GM10248 (cell line): ENCODE measurements around the gene PIGK.

ENCODE experiments used
- CTCF ChIA-PET: fragments of 300-600 bp; sonication (Branson Sonifier 250); formaldehyde crosslinking; extraction: SDS; loops from one replicate; lab custom pipeline; 2021; ENCODE audit warnings: antibody characterized with exemption; lab: Yijun Ruan, JAX
- POLR2A ChIA-PET: fragments of 350-650 bp; sonication (Branson Sonifier 250); formaldehyde crosslinking; extraction: SDS; loops from one replicate; lab custom pipeline; 2020; ENCODE audit warnings: antibody characterized with exemption; lab: Yijun Ruan, JAX
- DNase-seq: peaks from one replicate; pipeline ENCODE4 v3.0.0; 2012; ENCODE audit errors: extremely low spot score
- TF ChIP-seq, protein P1 (sequence below): IDR thresholded peaks from 2 replicates; pipeline ENCODE4 v1.5.1; 2012; ENCODE audit warnings: mild to moderate bottlenecking, low read depth; ENCODE audit errors: extremely low read depth, missing control alignments, control extremely low read depth

PIGK gene

DNA sequence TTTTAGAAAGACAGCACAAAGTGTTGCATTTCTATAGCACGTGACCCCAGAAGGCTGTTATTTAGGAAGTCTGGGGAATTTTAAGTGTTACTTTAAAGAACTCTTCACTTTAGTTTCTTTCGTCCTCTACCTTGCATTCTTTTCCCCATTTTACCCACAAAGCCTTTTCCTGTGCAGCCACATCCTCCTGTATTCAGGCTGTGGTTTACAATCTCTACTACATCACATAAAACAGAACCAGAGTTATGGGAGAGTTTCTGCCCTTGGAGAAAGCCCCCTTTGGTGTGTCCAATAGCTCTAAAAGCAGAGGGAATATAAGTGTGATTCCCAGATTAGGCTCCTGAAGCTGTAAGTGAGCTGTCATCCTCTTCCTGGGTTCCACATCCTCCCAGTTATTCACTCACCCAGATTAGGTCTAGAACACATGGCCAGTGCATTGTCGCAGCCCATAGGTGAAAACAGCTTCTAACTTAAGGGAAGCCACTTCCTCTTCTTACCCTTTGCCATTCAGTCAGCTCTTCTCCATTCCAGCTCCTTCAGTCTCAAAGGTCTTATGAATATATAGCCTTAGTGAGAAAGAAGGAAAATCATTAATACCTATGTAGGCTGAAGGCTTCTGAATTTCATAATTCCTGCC, 171.1 kb downstream of the PIGK start:
- CTCF ChIA-PET = interaction anchor here (1.0 to 1.2 kb wide), 2 partner anchors 9 to 10 kb away, joined by 3 read pairs; no protein-coding TSS in a partner anchor
- no peak for DNase-seq
- POLR2A ChIA-PET = no interaction called here
- TF ChIP-seq, protein P1, sequence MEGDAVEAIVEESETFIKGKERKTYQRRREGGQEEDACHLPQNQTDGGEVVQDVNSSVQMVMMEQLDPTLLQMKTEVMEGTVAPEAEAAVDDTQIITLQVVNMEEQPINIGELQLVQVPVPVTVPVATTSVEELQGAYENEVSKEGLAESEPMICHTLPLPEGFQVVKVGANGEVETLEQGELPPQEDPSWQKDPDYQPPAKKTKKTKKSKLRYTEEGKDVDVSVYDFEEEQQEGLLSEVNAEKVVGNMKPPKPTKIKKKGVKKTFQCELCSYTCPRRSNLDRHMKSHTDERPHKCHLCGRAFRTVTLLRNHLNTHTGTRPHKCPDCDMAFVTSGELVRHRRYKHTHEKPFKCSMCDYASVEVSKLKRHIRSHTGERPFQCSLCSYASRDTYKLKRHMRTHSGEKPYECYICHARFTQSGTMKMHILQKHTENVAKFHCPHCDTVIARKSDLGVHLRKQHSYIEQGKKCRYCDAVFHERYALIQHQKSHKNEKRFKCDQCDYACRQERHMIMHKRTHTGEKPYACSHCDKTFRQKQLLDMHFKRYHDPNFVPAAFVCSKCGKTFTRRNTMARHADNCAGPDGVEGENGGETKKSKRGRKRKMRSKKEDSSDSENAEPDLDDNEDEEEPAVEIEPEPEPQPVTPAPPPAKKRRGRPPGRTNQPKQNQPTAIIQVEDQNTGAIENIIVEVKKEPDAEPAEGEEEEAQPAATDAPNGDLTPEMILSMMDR = no peak

DNA sequence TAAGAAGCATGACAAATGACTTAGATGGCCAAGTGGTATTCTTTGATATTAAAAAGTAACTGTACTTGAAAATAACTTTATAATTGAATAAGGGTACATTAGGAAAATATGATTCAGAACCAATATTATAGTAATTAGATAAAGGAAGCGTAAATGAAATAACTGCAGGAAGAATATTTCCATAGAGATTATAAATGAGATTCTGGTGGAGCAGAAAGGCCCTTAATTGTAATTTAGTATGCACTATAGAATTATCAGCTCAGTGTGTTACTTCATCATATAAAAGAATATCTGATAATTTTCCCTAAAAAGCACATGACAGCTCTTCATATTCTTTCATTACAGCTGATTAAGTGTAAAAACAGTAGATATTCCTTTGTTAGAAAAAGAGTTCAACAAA, 171.7 kb downstream of the PIGK start:
- ChIA-PET CTCF (interaction anchor here (1.0 to 1.2 kb wide), 2 partner anchors 10 to 11 kb away, joined by 3 read pairs; no protein-coding TSS in a partner anchor), POLR2A (no interaction called here)
- TF ChIP-seq, protein P1 = no peak
- no peak for DNase-seq

DNA sequence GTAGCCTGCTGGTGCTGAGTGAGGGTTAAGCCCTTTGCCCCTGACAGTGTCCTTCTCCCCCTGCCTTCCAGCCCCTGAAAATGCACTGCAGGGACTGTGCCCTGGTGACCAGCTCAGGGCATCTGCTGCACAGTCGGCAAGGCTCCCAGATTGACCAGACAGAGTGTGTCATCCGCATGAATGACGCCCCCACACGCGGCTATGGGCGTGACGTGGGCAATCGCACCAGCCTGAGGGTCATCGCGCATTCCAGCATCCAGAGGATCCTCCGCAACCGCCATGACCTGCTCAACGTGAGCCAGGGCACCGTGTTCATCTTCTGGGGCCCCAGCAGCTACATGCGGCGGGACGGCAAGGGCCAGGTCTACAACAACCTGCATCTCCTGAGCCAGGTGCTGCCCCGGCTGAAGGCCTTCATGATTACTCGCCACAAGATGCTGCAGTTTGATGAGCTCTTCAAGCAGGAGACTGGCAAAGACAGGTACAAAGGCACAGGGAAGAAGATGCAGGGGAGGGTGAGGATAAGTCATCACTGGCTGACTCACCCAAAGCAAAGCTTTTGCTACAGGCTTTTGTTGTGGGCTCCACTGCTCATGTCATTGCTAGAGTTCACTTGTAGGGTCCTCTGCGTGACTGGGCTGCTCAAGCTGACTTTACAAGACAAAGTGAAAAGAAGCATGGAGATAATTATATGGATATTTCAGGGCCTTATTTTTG, 174.9 kb downstream of the PIGK start:
- ChIA-PET CTCF (no interaction called here), POLR2A (no interaction called here)
- TF ChIP-seq, protein P1 = no peak
- no peak for DNase-seq

DNA sequence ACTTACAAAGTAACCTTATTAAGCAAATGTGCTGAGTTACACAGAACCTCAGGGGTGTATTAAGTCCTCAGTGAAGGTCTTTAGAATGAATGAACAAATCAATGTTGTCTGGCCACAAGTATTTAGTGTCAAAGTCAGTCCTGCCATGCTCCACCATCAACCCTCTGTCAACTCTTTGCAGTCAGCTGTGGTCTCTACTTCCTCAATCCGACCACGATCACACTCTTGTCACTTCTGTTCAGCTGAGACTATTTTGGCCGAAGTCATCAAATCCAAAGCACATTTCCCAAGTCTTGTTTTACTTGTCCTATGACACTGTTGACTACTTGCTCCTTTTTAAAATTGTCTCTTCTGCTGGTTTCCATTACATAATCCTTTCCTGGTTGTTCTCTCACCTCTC, 178.4 kb downstream of the PIGK start:
- TF ChIP-seq, protein P1 = no peak
- DNase-seq = no peak
- POLR2A ChIA-PET = no interaction called here
- CTCF ChIA-PET = no interaction called here

DNA sequence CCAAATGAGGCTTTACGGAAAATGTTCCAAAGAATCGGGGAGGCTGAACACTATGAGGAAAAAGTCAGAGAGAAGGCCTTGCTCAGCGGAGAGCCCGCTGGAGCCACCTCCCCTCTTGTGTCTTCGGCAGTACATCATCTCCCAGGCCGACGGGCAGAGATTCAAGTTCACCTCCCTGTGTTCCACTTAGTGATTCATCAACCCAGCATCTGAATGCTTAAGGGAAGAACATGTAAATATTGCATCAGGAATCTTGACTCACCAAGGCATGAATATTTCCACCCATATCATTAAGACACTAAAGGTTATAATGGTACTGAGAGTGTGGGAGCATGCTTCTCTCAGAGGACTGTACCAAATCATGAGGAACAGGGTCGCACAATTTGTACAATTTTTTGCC, 179.5 kb downstream of the PIGK start:
- ChIA-PET POLR2A (no interaction called here), CTCF (no interaction called here)
- DNase-seq = no peak
- TF ChIP-seq, protein P1 = no peak

DNA sequence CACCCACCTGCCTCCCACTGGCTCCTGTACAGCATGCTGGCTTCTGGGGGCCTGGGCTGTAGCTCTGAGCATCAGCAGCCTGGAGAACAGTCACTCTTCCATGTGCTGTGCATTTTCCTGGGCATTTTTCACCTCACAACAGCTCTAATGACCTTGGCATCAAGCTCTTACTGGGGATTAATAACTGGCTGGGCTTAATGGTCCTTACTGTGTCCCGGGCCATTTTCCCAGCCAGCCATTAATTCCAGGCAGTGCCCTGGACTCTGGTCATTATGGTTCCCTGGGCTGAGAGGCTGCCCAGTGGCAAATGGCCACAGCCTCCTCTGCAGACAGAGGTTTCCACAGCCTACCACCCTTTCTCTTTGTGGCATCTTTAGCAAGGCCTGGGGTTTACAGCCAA, 180.1 kb downstream of the PIGK start:
- DNase-seq = no peak
- TF ChIP-seq, protein P1 = no peak
- POLR2A ChIA-PET = no interaction called here
- CTCF ChIA-PET = no interaction called here
